ENCODE measurements around the gene TRAIP.
"Not testable (repeated sequence)": the region's sequence is repeated elsewhere in the genome, so short reads cannot be mapped to it uniquely, and the experiment has no call there.

Gene TRAIP

GRCh38 chr3:49872801-49873281 is 16.5 kb upstream of the TRAIP start:
- DNase-seq: no peak

- no peak for DNase-seq
Observed at GRCh38 chr3:49871531-49872153, 15.3 kb upstream of the TRAIP start.

- DNase-seq: no peak
Observed at GRCh38 chr3:49869525-49870126, 13.3 kb upstream of the TRAIP start, which contains the start of gene CAMKV. TSS of gene CAMKV (minus strand) at chr3:49869906. CDS start at chr3:49862388, 7,518 bp downstream.

- no peak for DNase-seq
Observed at GRCh38 chr3:49868862-49869466, 12.6 kb upstream of the TRAIP start.

GRCh38 chr3:49867871-49868321 is 11.5 kb upstream of the TRAIP start:
- DNase-seq: no peak

GRCh38 chr3:49867400-49867799 is 11.0 kb upstream of the TRAIP start:
- no peak for DNase-seq

GRCh38 chr3:49865198-49865784 is 8.9 kb upstream of the TRAIP start:
- no peak for DNase-seq

- DNase-seq: no peak
Observed at GRCh38 chr3:49864505-49864904, 8.1 kb upstream of the TRAIP start.

GRCh38 chr3:49859576-49860305 is 3.4 kb upstream of the TRAIP start:
- no peak for DNase-seq

- DNase-seq: no peak
Observed at GRCh38 chr3:49855662-49856061, 702 bp downstream of the TRAIP start.

- DNase-seq: no peak
Observed at GRCh38 chr3:49845694-49846093, 10.7 kb downstream of the TRAIP start.

- no peak for DNase-seq
Observed at GRCh38 chr3:49844464-49845183, 11.7 kb downstream of the TRAIP start.

GRCh38 chr3:49842843-49843517 is 13.4 kb downstream of the TRAIP start:
- DNase-seq: no peak

- no peak for DNase-seq
Observed at GRCh38 chr3:49841806-49842205, 14.6 kb downstream of the TRAIP start.

- DNase-seq: peak; percentile 8
Observed at GRCh38 chr3:49841126-49841696, 15.2 kb downstream of the TRAIP start.

- no peak for DNase-seq
Observed at GRCh38 chr3:49840388-49840787, 16.0 kb downstream of the TRAIP start.

GRCh38 chr3:49839193-49839809 is 17.1 kb downstream of the TRAIP start:
- DNase-seq: peak; percentile 68

- DNase-seq: no peak
Observed at GRCh38 chr3:49831341-49831740, 25.0 kb downstream of the TRAIP start.

GRCh38 chr3:49826016-49826415 is 30.3 kb downstream of the TRAIP start:
- DNase-seq: no peak

GRCh38 chr3:49823131-49823530 is 33.2 kb downstream of the TRAIP start:
- DNase-seq: not testable (repeated sequence)
